ENCODE results near the gene BPI.

DNA sequence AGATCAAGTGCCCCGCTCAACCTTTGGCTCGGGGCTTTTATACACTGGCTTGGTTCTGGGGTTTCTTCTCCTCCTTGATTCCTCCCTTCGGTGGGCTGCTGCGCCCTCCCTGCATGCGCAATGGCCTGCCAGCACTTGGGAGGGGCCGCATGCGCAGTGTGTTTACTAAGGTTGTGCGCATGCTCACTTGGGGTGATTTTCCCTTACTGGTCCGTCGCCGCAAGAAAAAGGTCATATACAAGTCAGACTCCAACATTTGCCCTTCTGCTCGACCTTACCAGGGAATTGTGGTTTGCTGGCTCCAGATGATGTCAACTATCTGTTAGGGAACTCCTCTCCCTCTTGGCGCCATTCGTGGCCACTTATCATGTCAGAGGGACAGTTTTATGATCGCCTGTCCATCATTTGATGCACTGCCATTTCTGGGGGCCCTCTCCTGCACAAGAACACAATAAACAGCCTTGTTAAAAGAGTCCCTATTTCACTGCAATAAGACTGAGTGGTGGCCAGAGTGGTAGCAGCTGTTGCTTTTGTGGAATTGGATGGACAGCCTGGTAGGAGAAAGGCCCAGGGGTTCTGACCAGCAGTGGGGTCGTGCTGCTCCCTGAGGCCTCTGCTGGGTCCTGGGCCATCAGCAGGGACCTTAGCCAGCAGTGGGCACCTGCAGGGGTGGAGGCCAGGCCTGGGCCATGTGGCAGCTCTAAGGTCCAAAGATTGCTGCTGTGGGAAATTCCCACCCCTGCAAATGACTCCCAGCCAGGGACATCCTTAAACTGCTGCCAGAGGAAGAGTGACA is 39.6 kb downstream of the BPI start:
- TF ChIP-seq CTCF (conservative IDR thresholded peaks at IDR 0.05; ENCODE audit: low read length): no peak
- no peak for TF ChIP-seq EZH2phosphoT487 (IDR thresholded peaks at IDR 0.05; ENCODE audit: borderline replicate concordance, low read depth, low read length)

Measured in OCI-LY7 (cell line).